Measurements from ENCODE around the gene TSC22D4. TPM values are rescaled to one million over a fixed set of nuclear protein-coding genes. Genes with fewer than 3 reads are reported as not detected.
A peak's percentile ranks its signal among the peaks of the same experiment; 100 is the strongest.
"Not testable (repeated sequence)": the region's sequence is repeated elsewhere in the genome, so short reads cannot be mapped to it uniquely, and the experiment has no call there.

Gene TSC22D4
- total RNA-seq, 1 donor from 2014 or later = 18.8 TPM

- no peak for DNase-seq
Observed at GRCh38 chr7:100472854-100473499, 6.0 kb downstream of the TSC22D4 start.

GRCh38 chr7:100472121-100472851 lies 6.7 kb downstream of the TSC22D4 start:
- no peak for DNase-seq

- no peak for DNase-seq
Observed at GRCh38 chr7:100471021-100471420, 8.0 kb downstream of the TSC22D4 start.

DNA sequence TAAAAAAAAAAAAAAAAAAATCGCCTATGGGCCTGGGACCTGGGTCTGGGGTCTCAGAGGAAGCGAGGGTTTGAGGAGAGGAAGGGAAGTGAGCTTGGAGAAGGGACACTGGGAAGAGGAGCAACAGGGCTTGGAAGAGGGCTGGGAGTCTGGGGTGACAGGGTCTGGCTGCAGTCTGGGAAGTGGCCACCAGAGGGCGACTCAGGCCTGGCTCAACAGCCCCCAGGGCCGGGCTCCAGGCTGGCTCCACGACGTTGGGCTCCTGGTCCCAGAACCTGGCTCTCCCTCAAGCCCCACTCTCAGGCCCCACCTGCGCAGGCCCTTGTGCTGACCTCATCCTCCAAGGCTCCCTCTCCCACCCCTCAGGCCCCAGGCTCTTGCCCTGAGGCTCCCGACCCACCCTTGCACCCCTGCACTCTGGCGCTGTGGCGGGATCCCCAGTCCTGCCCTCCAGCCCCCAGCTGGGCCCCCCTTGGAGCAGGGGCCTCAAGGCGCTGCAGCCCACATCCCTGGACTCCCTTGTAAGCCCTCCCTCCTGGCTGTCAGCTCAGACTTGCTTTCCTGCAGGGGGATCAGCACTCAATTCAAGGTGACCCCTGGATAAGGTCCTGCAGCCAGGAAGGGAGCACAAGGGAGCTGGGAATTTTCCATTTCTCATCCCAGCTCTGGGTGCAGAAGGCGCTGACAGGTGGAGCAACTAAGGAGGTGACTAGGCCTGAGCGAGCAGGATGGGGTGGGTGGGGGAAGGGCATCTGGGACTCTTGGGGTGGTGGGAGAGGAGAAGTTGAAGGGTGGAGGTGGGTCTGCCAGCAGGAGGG lies 9.6 kb downstream of the TSC22D4 start:
- peak; percentile 60 for DNase-seq

GRCh38 chr7:100467638-100468373 lies 11.2 kb downstream of the TSC22D4 start:
- no peak for DNase-seq

DNA sequence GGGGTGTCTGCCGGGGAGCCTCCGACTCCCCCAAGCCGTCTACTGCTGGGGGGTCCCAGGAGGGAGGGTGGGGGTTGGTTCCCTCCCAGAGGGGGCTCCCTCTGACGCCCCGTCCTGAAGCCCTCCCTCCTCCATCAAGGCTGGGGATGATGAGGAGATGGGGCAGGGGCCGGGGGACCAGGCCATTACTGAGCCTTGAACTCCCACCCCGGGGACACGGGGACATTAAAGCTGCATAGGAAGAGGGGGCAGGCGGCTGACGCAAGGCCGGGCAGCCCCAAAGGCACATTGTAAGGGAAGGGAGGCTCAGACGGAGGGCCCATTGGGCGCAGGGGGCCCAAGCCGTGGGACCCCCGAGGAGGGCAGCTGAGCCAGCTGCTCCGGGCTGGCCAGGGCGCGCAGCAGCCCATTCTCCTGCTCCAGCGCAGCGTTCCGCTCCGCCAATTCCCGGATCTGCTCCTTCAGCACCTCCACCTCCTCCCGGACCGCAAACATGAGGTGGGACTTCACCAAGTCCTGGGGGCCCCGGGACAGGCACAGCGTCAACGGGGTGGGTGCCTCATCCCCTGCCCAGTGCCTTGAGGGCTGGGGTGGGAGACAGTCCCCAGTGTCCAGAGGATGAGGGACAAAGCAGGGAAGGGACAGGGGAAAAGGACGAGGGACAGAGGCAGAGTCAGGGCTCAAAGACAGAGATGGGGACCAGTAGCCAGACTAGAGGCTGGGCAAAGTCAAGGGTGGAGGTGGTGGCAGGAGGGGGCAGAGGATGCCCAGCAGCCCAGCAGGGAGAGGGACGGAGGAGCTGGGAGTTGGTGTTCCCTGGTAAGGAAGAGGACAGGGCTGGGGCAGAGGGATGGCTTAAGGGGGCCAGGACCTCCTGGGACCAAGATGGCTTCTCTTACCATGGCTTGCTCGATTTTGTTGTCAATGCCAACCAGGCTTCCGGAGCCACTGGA lies 12.1 kb downstream of the TSC22D4 start:
- no peak for DNase-seq

DNA sequence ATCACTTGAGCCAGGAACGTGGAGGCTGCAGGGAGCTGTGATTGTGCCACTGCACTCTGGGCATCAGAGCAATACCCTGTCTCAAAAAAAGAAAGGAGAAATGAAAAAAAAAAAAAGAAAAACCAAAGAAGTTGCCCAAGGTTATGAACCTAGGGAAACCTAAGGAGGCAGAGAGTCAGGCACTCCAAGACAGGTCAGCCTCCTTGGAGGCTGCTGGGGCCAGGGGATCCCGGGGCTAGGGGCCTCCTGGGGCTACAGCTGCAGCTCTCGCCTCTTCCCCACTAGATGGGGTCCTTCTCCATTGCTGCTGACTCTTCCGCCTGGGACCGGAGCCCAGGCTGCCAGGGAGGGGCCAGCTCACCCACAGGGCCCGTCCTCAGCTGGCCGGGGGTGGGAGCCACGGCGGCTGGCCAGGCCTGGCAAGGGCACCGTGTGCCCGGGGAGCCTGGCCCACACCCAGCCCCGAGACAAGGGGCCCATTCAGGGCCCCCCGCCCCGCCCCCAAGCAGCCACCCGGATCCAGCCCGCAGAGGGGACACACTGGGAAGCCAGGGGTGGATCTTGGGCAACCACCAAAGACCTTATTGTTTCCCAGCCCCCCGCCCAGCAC lies 13.2 kb downstream of the TSC22D4 start:
- peak; percentile 42 for DNase-seq

GRCh38 chr7:100465299-100465698 lies 13.7 kb downstream of the TSC22D4 start:
- DNase-seq = no peak

GRCh38 chr7:100464791-100465190 lies 14.2 kb downstream of the TSC22D4 start:
- no peak for DNase-seq

DNA sequence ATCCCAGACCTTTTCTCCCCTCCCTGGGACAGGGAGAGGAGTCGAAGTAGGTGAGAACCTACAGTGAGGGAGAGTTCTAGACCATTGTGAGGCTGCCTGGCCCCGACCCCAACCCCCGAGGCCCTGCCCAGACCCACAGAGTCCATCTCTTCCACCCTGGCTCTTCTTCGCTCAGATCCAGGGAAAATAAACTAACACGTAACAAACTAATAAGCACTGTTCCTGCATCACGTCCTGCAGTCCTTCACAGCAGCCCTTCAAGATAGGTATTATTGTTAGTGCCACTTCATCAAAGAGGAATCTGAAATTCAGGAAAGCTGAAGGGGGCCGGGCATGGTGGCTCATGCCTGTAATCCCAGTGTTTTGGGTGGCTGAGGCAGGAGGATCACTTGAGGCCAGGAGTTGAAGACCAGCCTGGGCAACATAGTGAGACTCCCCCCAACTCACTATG lies 14.8 kb downstream of the TSC22D4 start, which contains the start of gene SPACDR:
SPACDR (minus strand) TSS at position 51 of the 451 bp plus-strand sequence. CDS start 235 bp downstream, outside the sequence.
- DNase-seq = no peak

- DNase-seq = no peak
Observed at GRCh38 chr7:100457033-100457432, 22.0 kb downstream of the TSC22D4 start.

- no peak for DNase-seq
Observed at GRCh38 chr7:100456562-100456961, 22.5 kb downstream of the TSC22D4 start.

DNA sequence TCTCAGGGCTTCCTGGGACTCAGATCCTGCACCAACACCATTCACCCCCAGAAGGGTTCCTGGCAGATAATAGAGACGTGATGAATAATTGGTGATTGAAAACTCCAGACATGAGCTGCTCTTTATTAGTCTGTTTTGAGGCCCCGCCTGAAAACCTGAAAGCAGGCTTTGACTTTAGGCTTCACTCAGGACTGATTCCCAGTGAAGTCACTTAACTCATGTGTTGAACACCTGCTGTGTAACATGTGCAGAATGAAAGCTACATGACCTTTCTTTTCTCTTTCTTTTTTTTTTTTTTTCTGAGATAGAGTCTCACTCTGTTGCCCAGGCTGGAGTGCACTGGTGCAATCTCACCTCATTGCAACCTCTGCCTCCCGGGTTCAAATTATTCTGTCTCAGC lies 23.8 kb downstream of the TSC22D4 start:
- no peak for DNase-seq

- not testable (repeated sequence) for DNase-seq
Observed at GRCh38 chr7:100453854-100454253, 25.2 kb downstream of the TSC22D4 start.

GRCh38 chr7:100452513-100452912 lies 26.5 kb downstream of the TSC22D4 start:
- no peak for DNase-seq

GRCh38 chr7:100449190-100449795 lies 29.7 kb downstream of the TSC22D4 start:
- no peak for DNase-seq

DNA sequence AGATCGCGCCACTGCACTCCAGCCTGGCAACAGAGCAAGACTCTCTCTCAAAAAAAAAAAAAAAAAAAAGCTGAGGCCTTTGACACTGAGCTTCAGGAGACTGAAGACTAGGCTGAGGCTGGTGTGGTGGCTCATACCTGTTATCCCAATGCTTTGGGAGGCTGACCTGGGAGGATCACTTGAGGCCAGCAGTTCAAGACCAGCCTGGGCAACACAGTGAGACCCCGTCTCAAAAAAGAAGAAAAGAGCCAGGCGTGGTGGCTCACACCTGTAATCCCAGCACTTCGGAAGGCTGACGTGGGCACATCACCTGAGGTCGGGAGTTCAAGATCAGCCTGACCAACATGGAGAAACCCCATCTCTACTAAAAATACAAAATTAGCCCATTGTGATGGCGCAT lies 31.7 kb downstream of the TSC22D4 start:
- not testable (repeated sequence) for DNase-seq

GRCh38 chr7:100446040-100446439 lies 33.0 kb downstream of the TSC22D4 start:
- DNase-seq = no peak

GRCh38 chr7:100444311-100445278 lies 34.4 kb downstream of the TSC22D4 start:
- DNase-seq = peak; percentile 61
